H9 (cell line): ENCODE results near the gene HEPH. TPM values are rescaled to one million over a fixed set of nuclear protein-coding genes. Genes with fewer than 3 reads are reported as not detected.

Experiments
- DNase-seq: peaks from one replicate; pipeline ENCODE4 v3.0.0-alpha.2; 2017
- H2AFZ ChIP-seq: one replicate; pipeline ENCODE4 v1.6.1; 2013; ENCODE audit warnings: mild to moderate bottlenecking, low read length, control low read depth, moderate library complexity
- H2AK5ac ChIP-seq: 2 replicates; pipeline ENCODE4 v1.6.1; 2013; ENCODE audit warnings: low read length, control low read depth, mixed read lengths; ENCODE audit not compliant: insufficient read length
- H2BK120ac ChIP-seq: one replicate; pipeline ENCODE4 v1.6.1; 2013; ENCODE audit warnings: low read depth, mild to moderate bottlenecking, low read length, control low read depth, inconsistent platforms; ENCODE audit not compliant: poor library complexity, severe bottlenecking
- H2BK12ac ChIP-seq: 2 replicates; pipeline ENCODE4 v1.6.1; 2013; ENCODE audit warnings: low read length, control low read depth, mixed read lengths, low read depth; ENCODE audit not compliant: insufficient read length
- H2BK15ac ChIP-seq: 2 replicates; pipeline ENCODE4 v1.6.1; 2013; ENCODE audit warnings: low read depth, low read length, control low read depth
- H2BK20ac ChIP-seq: one replicate; pipeline ENCODE4 v1.6.1; 2013; ENCODE audit warnings: low read depth, mild to moderate bottlenecking, low read length, control low read depth, inconsistent platforms; ENCODE audit not compliant: poor library complexity, severe bottlenecking
- H2BK5ac ChIP-seq: 2 replicates; pipeline ENCODE4 v1.6.1; 2013; ENCODE audit warnings: low read length, control low read depth, mixed read lengths; ENCODE audit not compliant: insufficient read length
- H3K14ac ChIP-seq: 2 replicates; pipeline ENCODE4 v1.6.1; 2013; ENCODE audit warnings: low read length, control low read depth; ENCODE audit not compliant: insufficient read depth
- H3K18ac ChIP-seq: 2 replicates; pipeline ENCODE4 v1.6.1; 2013; ENCODE audit warnings: low read depth, mild to moderate bottlenecking, mixed read lengths, low read length, control low read depth; ENCODE audit not compliant: insufficient read length
- H3K23ac ChIP-seq: 2 replicates; pipeline ENCODE4 v1.6.1; 2013; ENCODE audit warnings: low read length, control low read depth, mixed read lengths, low read depth; ENCODE audit not compliant: insufficient read length
- H3K23me2 ChIP-seq: 2 replicates; pipeline ENCODE4 v1.6.1; 2013; ENCODE audit warnings: low read depth, mild to moderate bottlenecking, mixed read lengths, low read length, control low read depth; ENCODE audit not compliant: insufficient read length, poor library complexity, severe bottlenecking
- H3K27ac ChIP-seq: 2 replicates; pipeline ENCODE4 v1.5.1; 2013; ENCODE audit warnings: low read length, control low read depth, mixed read lengths, low read depth; ENCODE audit not compliant: insufficient read length
- H3K27me3 ChIP-seq: 2 replicates; pipeline ENCODE4 v1.6.1; 2013; ENCODE audit warnings: low read length, control low read depth, inconsistent platforms; ENCODE audit not compliant: insufficient read depth
- H3K4ac ChIP-seq: 2 replicates; pipeline ENCODE4 v1.6.1; 2013; ENCODE audit warnings: low read depth, mild to moderate bottlenecking, control low read depth, inconsistent platforms, low read length, moderate library complexity
- H3K4me1 ChIP-seq: 2 replicates; pipeline ENCODE4 v1.6.1; 2013; ENCODE audit warnings: low read length, control low read depth, inconsistent platforms; ENCODE audit not compliant: insufficient read depth
- H3K4me2 ChIP-seq: 2 replicates; pipeline ENCODE4 v1.6.1; 2013; ENCODE audit warnings: low read length, control low read depth, mixed read lengths; ENCODE audit not compliant: insufficient read length, insufficient read depth
- H3K56ac ChIP-seq: 2 replicates; pipeline ENCODE4 v1.6.1; 2013; ENCODE audit warnings: low read depth, mild to moderate bottlenecking, mixed read lengths, low read length, control low read depth; ENCODE audit not compliant: insufficient read length
- H3K79me1 ChIP-seq: 2 replicates; pipeline ENCODE4 v1.6.1; 2013; ENCODE audit warnings: low read depth, mild to moderate bottlenecking, moderate library complexity, low read length, control low read depth, inconsistent platforms; ENCODE audit not compliant: insufficient read depth, poor library complexity, severe bottlenecking
- H3K79me2 ChIP-seq: 2 replicates; pipeline ENCODE4 v1.6.1; 2013; ENCODE audit warnings: low read length, control low read depth, inconsistent platforms; ENCODE audit not compliant: insufficient read depth
- H3K9ac ChIP-seq: 2 replicates; pipeline ENCODE4 v1.6.1; 2013; ENCODE audit warnings: low read length, control low read depth, mixed read lengths; ENCODE audit not compliant: insufficient read length; ENCODE audit errors: extremely low read depth
- H3K9me3 ChIP-seq: one replicate; pipeline ENCODE4 v1.6.1; 2013; ENCODE audit warnings: low read depth, low read length, inconsistent platforms; ENCODE audit not compliant: control insufficient read depth
- H3T11ph ChIP-seq: one replicate; pipeline ENCODE4 v1.6.1; 2013; ENCODE audit warnings: mild to moderate bottlenecking, low read length, control low read depth, inconsistent platforms
- H4K20me1 ChIP-seq: one replicate; pipeline ENCODE4 v1.6.1; 2013; ENCODE audit not compliant: control insufficient read depth, insufficient read length, insufficient read depth
- H4K5ac ChIP-seq: 2 replicates; pipeline ENCODE4 v1.6.1; 2013; ENCODE audit warnings: low read depth, mild to moderate bottlenecking, mixed read lengths, low read length, control low read depth; ENCODE audit not compliant: insufficient read length
- H4K8ac ChIP-seq: replicated peaks from 2 replicates; pipeline ENCODE4 v1.6.1; 2013; ENCODE audit warnings: low read length, control low read depth, mixed read lengths, low read depth; ENCODE audit not compliant: insufficient read length
- H4K91ac ChIP-seq: 2 replicates; pipeline ENCODE4 v1.6.1; 2013; ENCODE audit warnings: low read depth, mild to moderate bottlenecking, moderate library complexity, mixed read lengths, low read length, control low read depth; ENCODE audit not compliant: insufficient read length
- H3K27ac Mint-ChIP-seq, 3 experiments: 2 replicates in 2 of 3; 3 replicates in 1 of 3; pipeline ENCODE4 v1.8.0; 2020 to 2021; ENCODE audit warnings: mixed read lengths in 3 of 3, mild to moderate bottlenecking in 1 of 3, moderate library complexity in 1 of 3
- H3K27me3 Mint-ChIP-seq: 2 replicates; pipeline ENCODE4 v1.8.0; 2021; ENCODE audit warnings: low read depth, mild to moderate bottlenecking, moderate library complexity, mixed read lengths
- H3K36me3 Mint-ChIP-seq, 3 experiments: 2 replicates in 2 of 3; 3 replicates in 1 of 3; pipeline ENCODE4 v1.8.0; 2020 to 2021; ENCODE audit warnings: low read depth in 3 of 3, mixed read lengths in 3 of 3; ENCODE audit not compliant: insufficient read depth in 1 of 3
- H3K4me1 Mint-ChIP-seq, 2 experiments: 2 replicates each; pipeline ENCODE4 v1.8.0; 2020; ENCODE audit warnings: mixed read lengths in 2 of 2
- H3K4me3 Mint-ChIP-seq, 2 experiments: 2 replicates in 1 of 2; 3 replicates in 1 of 2; pipeline ENCODE4 v1.8.0; 2020 to 2021; ENCODE audit warnings: mild to moderate bottlenecking in 2 of 2, mixed read lengths in 2 of 2, moderate library complexity in 1 of 2
- H3K9me3 Mint-ChIP-seq, 2 experiments: 2 replicates in 1 of 2; 3 replicates in 1 of 2; pipeline ENCODE4 v1.8.0; 2020; ENCODE audit warnings: mild to moderate bottlenecking in 2 of 2, mixed read lengths in 2 of 2, moderate library complexity in 1 of 2
- CTCF ChIP-seq: fragments of 200-600 bp; sonication (generic); conservative IDR thresholded peaks from 3 replicates; pipeline ENCODE4 v1.8.0; 2021; ENCODE audit warnings: antibody characterized with exemption, mild to moderate bottlenecking
- WGBS: extraction: QIAGEN DNeasy Blood & Tissue Kit; methylation state at CpG from one replicate; pipeline ENCODE4 v1.1.7; 2013; ENCODE audit warnings: missing lambda C conversion rate, low lambda C conversion rate, mixed read lengths; ENCODE audit not compliant: insufficient read length; ENCODE audit errors: extremely low coverage; 5-methylcytosine and 5-hydroxymethylcytosine counted together
- total RNA-seq: library from RNA; stranded (reverse); gene quantifications from 2 replicates; pipeline ENCODE4 v1.2.1, GENCODE V29; 2021

The HEPH gene
- total RNA-seq, 1 experiment from 2014 or later: 60.6 TPM

DNA sequence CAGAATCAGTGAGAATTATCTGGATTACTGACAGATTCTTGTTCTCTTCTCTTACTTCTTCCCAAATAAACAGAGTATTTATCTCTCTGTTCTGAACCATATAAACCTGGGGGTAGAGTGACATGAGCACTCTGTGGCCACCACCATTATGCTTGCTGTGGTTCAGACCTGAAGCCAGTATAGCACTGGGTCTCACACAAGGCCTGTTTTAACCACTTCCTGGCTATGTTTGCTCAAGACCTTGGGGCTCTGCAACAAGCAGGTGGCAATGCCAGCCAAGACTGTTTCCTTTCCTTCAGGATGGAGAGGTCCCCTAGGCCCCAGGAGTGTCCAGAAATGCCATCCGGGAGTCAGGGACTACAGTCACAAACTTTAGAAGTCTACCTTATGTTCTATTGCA is 21.7 kb upstream of the HEPH start:
- Histone ChIP-seq H4K20me1 (no peaks in the 10 kb centered on the region), H2BK12ac (no peak overlapping the region), H3K56ac (no peak overlapping the region), H4K8ac (no peak overlapping the region), H3K14ac (no peak overlapping the region), H4K5ac (no peak overlapping the region), H4K91ac (no peak overlapping the region), H3K4me2 (no peak overlapping the region), H3K18ac (no peak overlapping the region), H3K9me3 (peaks cover 19% of the 10 kb centered on the region), H3K9ac (no peak overlapping the region), H3K23ac (no peak overlapping the region), H2BK20ac (no peak overlapping the region), H2BK120ac (no peak overlapping the region), H3K4me1 (no peaks in the 10 kb centered on the region), H3K27me3 (no peaks in the 10 kb centered on the region), H3K23me2 (no peaks in the 10 kb centered on the region), H3K79me1 (no peaks in the 10 kb centered on the region), H2AK5ac (no peak overlapping the region), H2BK15ac (no peak overlapping the region), H3K27ac (no peak overlapping the region), H3K4ac (no peak overlapping the region), H3K79me2 (no peaks in the 10 kb centered on the region), H3T11ph (no peak overlapping the region), H2BK5ac (no peak overlapping the region), H2AFZ (no peak overlapping the region)
- H3K27ac Mint-ChIP-seq: no peak overlapping the region
- TF ChIP-seq CTCF: no peak
- H3K9me3 Mint-ChIP-seq: peaks cover 50 to 61% of the 10 kb centered on the region in 2 experiments
- WGBS: no CpG with 5 or more reads among the region's 1 CpG
- H3K27me3 Mint-ChIP-seq: no peaks in the 10 kb centered on the region
- H3K4me1 Mint-ChIP-seq: no peaks in the 10 kb centered on the region
- DNase-seq: no peak
- H3K4me3 Mint-ChIP-seq: no peak overlapping the region
- H3K36me3 Mint-ChIP-seq: no peaks in the 10 kb centered on the region; a peak in 1 of 7 replicates
